Testis (tissue), 2 donors: ENCODE results near the gene ID4.

ENCODE experiments used
- POLR2A ChIP-seq: fragments of 450-650 bp; IDR thresholded peaks from one replicate; pipeline ENCODE4 v1.6.1; 2017; ENCODE audit warnings: antibody characterized with exemption, mild to moderate bottlenecking, moderate library complexity
- TF ChIP-seq, protein P1 (sequence below), 3 experiments: fragments of 450-650 bp in 2 of 3; fragments of 200-600 bp in 1 of 3; sonication (generic) in 1 of 3; IDR thresholded peaks; one replicate each; pipeline ENCODE4 v1.5.1; 2016 to 2019; ENCODE audit warnings: antibody characterized with exemption in 3 of 3, mild to moderate bottlenecking in 2 of 3, moderate library complexity in 1 of 3

DNA sequence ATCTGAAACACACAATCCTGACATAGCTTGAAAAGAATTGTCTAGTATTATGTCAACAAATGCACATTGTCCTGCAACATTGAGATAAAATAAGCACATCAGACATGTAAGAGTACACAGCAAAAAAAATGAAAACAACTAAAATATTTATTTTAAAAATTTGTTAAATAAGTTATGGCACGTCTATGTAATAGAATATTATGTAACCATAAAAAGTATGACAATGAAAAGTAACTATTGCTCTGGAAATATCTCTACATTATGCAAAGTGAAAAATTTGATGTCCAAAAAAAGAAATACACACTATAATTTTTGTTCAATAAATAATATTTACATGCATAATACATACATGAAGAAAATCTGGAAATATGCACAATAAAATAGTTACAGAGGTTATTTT lies 9.3 kb upstream of the ID4 start:
- TF ChIP-seq POLR2A = no peak
- TF ChIP-seq, protein P1, sequence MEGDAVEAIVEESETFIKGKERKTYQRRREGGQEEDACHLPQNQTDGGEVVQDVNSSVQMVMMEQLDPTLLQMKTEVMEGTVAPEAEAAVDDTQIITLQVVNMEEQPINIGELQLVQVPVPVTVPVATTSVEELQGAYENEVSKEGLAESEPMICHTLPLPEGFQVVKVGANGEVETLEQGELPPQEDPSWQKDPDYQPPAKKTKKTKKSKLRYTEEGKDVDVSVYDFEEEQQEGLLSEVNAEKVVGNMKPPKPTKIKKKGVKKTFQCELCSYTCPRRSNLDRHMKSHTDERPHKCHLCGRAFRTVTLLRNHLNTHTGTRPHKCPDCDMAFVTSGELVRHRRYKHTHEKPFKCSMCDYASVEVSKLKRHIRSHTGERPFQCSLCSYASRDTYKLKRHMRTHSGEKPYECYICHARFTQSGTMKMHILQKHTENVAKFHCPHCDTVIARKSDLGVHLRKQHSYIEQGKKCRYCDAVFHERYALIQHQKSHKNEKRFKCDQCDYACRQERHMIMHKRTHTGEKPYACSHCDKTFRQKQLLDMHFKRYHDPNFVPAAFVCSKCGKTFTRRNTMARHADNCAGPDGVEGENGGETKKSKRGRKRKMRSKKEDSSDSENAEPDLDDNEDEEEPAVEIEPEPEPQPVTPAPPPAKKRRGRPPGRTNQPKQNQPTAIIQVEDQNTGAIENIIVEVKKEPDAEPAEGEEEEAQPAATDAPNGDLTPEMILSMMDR (IDR thresholded peaks at IDR 0.05) = no peak
